RKO (cell line): ENCODE results near the gene NBPF3.
"Not testable (repeated sequence)": the region's sequence is repeated elsewhere in the genome, so short reads cannot be mapped to it uniquely, and the experiment has no call there.

Experiments used
- DNase-seq: peaks from one replicate; pipeline ENCODE4 v3.0.0-alpha.2; 2016; ENCODE audit warnings: low spot score

Gene NBPF3

DNA sequence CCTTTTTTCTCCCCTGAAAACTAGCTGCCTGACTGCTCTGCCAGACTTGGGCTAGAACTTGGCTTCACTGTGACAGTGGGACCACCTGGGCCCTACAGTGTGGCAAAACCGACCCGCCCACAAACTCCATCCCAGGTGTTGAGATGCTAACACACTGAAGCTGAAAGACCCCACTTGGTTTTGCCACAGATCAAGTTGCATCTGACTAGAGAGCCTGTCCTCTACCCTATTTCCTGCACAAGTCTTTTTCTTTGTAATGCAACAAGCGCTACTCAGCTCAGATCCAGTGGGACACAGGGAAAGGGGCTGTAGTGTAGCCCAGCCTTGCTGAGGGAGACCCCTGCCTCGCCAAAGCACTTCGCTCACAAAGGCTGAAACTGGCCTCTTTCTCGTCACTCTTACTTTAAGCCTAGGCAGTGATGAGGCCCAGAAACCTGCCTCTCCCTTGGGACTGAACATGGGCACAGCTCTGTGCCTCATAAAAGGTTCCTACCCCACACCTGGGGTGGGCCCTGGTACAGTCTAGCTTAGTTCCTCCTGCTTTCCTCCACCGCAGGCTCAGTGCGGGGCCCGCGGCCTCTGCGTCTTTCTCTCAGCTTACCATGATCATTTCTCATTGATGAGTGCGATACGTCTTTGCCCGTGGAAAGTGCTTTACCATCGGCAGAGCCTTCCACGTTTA is 79.0 kb downstream of the NBPF3 start:
- DNase-seq = no peak

DNA sequence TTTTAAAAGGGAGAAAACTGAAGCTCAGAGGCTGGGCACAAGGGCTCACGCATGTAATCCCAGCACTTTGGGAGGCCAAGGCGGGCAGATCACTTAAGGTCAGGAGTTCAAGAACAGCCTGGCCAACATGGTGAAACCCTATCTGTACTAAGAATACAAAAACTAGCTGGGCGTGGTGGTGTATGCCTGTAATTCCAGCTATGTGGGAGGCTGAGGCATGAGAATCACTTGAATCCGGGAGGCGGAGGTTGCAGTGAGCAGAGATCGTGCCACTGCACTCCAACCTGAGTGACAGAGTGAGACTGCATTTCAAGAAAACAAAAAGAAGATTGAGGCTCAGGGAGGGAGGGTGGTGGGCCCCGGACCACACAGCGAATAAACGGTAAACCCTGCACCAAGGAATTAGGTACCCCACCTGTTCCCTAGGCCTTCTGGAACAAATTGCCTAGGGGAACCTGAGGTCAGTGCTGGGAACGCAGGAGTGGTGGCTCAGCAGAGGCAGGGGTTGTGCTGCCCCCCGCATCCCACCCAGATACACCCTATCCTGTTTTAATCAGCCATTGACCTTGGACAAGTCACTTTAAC is 79.6 kb downstream of the NBPF3 start:
- not testable (repeated sequence) for DNase-seq

DNA sequence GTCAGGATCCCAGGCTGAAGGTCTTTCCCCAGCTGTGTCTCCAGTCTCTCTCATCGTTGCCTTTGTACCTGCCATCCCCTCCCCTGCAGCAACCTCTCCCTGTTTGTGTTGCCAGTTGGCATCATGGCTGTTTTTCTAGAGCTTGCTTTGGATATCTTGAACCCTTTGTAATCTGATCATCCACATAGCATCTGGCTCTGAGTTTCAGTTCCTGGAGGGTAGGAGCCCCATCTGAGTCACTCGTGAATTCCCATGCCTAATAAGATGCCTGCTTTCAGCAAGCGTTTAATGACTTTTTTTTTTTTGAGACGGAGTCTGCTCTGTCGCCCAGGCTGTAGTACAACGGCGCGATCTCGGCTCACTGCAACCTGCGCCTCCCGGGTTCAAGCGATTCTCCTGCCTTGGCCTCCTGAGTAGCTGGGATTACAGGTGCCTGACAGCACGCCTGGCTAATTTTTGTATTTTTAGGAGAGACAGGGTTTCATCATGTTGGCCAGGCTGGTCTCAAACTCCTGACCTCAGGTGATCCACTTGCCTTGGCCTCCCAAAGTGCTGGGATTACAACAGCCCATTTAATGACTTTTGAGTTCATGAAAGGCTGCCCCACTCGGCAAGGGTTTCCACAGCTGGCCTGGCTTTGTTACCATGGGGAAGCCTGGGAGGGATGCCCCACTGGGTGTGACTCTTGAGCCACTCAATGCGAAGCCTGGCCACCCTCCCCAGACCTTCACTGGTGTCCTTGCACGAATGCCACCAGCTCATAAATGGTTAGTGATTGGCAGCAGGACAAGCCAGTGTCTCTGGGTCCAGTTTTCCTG is 81.2 kb downstream of the NBPF3 start:
- no peak for DNase-seq

DNA sequence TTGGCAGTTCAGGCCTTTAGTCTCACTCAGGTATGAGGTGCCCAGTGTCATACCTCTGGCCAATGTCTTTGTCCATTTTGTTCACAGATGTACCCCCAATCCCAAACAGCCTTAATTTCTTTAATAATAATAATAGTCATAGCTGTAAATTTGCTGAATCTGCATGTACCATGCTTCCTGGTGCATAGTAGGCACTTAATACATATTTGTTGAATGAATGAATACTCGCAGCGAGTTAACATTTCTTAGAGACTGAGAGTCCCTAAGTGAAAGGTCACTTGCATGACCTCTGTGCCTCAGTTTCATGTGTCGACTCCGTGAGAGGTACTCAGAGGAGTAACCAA is 81.8 kb downstream of the NBPF3 start:
- no peak for DNase-seq

DNA sequence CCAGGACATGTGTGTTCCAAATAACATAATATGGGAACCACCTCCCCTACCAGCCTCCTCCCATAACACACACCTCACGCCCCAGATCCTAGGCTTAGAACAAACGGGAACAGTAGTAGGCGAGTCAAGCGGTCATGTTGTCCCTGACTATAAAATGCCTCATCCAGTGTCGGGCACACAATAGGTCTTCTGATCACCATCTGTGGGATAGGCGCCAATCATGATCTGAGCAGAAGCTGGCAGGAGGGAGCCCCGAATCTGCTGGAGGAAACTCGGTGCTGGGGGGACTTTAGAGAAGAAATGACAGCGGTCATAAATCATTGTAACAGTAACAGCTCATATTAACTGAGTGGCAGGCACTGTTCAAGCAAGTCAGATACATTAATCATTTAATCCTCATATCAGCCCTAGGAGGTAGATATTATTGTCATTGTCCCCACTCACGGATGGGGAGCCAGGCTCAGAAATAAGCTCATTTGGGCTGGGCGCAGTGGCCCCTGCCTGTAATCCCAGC is 82.6 kb downstream of the NBPF3 start:
- DNase-seq = no peak

DNA sequence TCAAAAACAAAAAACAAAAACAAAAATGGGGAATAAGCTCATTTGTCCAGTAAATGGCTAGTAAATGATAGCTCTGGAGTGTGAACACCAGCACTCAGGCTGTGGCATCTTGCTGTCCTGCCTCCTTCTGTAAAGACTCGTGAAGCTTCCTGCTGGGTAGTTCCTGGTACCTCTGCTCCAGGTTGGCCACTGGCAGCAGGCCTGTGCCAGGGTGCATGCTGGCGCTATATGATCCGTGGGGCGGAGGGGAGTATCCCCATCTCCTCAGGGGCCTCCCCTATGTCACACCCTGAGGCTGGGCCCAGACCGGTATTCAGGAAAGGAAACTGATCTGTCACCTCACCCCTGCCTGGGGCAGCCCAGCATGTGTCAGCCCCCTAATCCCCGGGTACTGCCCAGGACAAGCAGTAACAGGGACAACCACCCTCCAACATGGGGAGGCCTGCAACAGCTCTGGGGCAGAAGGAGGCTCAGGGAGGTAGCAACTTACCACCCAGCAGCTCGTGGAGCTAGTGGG is 83.4 kb downstream of the NBPF3 start:
- no peak for DNase-seq

DNA sequence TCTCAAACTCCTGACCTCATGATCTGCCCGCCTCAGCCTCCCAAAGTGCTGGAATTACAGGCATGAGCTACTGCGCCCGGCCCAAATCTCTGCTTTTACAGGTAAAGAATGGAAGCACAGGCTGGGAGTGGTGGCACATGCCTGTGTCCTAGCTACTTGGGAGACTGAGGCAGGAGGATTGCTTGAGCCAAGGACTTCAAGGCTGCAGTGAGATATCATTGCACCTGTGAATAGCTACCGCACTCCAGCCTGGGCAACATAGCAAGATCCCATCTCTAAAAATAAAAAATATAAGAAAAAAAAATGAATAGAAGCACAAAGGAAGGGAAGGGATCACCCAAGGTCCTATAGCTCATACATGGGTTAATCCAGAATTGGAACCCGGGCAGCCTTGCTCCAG is 84.3 kb downstream of the NBPF3 start:
- no peak for DNase-seq

DNA sequence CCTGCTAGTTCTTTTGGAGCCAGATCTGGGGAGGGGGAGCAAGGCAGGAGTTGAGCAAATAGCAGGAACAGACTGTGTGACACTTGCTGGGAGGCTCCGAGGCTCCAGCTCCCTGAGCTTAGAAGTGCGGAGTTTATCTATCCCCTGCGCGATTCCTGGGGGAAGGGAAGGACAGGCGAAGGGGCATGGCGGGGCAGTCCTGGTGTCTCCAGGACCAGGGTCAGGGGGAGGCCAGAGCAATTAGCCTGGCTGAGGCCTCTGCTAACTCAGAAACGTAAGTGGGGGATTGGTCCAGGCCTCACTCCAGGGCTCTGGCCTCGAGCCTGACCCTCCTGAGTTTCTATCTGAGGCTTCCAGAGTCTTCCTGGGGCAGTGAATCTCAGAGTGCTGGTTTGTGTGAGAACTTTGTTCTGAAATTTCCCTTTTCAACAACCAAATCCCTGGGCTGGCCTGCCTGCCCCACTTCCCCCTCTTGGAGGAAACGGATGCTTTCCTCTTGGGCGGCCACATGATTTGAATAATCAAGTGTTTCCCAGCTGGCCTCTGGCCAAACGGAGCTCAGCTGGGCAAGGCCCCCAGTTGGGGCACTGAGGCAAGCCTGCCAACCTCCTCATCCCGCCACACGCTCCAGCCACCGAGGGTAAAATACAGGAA is 84.9 kb downstream of the NBPF3 start:
- no peak for DNase-seq

DNA sequence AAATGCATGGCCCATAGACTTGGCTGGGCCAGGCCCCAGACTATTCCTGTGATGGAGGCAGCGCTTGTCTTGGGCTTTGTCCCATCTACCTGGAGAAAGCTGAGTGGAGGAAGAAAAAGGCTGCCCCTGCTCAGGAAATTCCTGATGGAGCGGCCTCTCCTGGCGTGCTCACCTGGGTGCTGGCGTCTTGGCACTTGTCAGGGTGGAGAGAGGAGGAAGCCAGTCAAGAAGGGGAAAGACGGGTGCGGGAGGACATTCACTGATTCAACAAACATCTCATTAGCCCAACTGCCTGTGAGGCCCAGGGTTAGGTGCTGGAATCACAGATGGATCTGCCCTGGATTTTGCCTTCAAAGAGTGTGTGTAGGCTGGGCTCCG is 85.4 kb downstream of the NBPF3 start:
- no peak for DNase-seq

DNA sequence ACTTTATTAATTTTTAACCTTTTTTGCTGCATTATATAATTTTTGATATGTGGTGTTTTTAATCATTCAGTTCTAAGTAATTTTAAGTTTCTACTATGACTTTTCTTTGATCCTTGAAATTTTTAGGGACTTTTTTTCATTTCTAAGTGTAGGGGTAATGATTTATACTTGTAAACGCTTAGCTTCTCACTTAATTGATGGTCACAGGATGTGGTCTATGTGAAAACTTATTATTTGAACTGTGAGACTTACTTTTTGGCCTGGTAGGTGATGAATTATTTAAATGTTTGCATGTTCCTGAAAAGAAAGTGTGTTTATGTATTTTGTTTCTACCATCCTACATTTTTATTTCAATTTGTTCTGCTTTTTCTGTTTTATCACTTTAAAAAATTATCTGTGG is 86.5 kb downstream of the NBPF3 start:
- no peak for DNase-seq

DNA sequence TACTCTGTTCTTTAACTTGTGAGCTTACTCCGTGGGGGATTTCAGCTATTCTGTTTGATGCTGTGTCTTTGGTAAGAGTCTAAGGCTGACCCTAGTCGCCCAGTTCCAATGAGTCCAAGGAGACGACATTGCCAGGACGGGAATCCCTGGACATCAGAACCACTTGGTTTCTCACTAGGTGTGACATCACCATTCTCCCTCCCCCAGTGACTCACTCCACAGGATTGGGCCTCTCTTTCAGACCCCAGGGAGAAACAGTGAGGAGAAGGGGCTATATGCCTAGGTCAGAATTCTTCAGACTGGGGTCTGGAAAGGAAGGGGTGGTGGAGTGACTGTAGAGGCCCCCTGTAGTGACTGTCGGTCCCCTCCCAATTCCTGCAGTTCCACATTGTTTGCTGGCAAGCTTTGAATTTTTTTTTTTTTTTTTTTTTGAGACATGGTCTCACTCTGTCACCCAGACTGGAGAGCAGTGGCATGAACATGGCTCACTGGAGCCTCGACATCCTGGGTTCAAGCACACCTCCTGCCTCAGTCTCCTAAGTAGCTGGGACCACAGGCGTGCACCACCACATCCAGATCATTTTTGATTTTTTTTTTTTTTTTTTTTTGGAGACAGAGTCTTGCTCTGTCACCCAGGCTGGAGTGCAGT is 90.6 kb downstream of the NBPF3 start:
- DNase-seq = no peak

DNA sequence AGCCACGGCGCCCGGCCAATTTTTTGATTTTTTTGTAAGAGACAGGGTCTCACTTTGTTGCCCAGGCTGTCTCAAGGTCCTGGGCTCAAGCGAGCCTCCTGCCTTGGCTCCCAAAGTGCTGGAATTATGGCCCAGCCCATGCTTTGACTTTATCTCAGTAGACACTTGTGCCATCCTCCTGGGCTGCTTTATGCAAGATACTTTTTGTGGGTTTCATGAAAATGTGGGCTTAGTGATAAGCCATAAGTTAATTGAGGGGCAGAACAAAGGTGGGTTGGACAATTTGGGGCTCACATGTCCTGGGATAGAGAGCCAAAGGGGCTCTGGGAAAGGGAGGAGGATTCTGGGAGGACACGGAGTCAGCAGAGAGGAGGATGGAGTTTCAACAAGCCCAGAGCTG is 91.3 kb downstream of the NBPF3 start:
- no peak for DNase-seq

DNA sequence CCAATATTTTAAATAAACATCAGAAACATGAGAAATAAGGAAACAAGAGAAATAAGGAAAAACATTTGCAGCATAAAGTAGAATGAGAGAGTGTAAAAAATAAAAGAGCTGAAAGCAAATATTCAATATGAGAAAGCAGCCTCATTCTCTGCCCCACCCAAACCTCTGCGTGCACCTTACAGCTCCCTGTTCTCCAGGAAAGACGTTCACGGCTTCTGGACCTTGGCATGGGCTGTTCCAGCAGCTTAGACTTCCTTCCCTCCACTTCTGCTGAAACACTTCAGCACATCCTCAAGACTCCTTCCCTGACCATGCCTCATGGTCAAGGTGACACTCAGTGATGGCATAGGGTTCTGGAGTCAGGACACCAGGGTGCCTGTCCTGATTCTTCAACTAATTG is 92.6 kb downstream of the NBPF3 start:
- DNase-seq = no peak

DNA sequence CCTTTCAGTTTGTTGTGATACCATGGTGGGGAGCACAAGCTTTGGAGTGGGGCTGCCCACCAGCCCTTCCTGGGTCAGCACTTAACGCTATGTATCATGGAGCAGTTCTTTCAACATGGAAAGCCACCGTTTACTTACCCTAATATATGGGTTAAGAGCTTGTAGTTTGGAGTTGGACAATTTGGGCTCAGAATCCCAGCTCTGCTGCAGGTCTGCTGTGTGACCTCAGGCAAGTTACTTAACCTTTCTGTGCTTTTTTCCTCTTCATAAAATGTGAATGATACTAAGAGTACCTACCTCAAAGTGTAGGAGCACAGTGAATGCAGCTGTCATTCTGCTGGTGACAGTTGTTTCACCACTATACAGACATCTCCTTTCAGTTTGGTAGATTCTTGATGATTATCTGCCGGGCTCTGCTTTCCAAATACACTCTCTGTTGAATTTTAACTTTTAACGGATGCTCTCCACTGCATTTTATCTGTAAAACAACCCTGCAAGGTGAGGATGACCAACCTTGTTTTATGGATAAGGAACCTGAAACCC is 93.1 kb downstream of the NBPF3 start:
- no peak for DNase-seq

DNA sequence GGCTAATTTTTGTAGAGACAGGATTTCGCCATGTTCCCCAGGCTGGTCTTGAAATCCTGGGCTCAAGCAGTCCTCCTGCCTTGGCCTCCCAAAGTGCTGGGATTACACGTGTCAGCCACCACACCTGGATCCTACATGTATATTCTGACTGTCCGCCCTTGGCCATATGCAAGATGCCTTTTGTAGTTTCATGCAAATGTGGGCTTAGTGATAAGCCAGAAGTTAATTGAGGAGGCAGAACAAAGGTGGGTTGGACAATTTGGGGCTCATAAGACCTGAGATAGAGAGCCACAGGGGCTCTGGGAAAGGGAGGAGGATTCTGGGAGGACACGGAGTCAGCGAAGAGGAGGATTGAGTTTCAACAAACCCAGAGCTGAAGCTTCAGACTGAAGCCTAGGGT is 94.2 kb downstream of the NBPF3 start:
- DNase-seq = no peak
